Stimulated activated CD8-positive, alpha-beta memory T cell treated with anti-CD3 and anti-CD28 coated beads, Interleukin-12 subunit alpha, Interleukin-12 subunit beta, amount 100 ng/mL, for 4 hours (primary cell): Measurements from ENCODE around the gene SYNPO2.

Experiments
- DNase-seq: peaks from one replicate; pipeline ENCODE4 v3.0.0-alpha.2; 2020; ENCODE audit warnings: low read depth

Gene SYNPO2

DNA sequence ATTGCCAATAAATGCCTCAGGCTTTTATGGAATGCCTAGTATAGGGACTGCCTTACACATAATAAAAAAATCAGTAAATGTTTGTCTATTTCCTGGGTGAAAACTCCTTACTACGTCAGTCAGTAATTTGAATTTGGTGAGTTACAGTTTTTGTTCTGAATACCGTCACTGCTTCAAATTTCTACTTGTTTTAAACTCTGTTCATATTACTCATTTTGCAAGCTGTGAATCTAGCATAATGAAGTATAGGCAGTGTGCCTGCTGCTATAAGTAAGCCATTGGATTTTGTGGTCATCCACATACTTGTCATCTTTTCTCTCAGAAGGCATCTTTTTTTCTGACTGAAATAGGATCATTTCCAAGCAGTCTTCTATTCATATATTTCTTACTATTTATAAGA, 43.1 kb downstream of the SYNPO2 start:
- DNase-seq, result no peak

DNA sequence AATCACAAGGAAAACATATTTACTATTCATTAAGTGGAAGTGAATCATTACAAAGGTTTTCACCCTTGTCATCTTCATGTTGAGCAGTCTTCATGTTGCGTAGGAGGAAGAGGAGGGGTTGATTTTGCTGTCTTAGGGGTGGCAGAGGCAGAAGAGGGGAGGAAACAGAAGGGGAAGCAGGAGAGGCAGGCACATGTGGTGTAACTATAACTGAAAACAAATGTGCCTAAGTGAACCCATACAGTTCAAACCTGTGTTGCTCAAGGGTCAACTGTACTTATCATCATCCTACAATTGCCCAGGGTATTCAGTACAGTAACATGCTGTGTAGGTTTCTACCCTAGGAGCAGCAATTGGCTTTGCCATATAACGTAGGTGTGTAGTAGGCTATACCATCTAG, 47.2 kb downstream of the SYNPO2 start:
- no peak for DNase-seq

GRCh38 chr4:118936406-118936805, 47.8 kb downstream of the SYNPO2 start:
- DNase-seq, result no peak

GRCh38 chr4:118939169-118939783, 50.6 kb downstream of the SYNPO2 start:
- DNase-seq, result no peak

GRCh38 chr4:118941149-118941548, 52.5 kb downstream of the SYNPO2 start:
- DNase-seq, result no peak

DNA sequence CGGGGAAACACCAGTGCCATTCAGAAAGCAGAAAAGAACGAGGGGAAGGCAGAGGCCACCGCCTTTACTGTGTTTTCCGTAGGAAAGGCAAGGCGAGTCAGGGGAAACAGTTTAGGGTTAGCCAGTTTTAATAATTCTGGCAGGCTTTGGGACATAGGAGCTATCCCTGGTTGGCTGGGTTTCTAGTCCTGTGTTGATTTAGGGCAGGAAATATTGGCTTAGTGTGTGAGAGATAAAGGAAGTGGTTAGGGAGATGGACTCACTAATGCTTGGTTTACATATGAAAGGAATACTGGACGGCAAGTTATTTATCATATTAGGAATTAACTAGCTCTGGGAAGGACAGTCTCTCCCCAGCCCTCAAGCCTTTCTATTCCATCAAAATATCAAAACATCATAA, 53.1 kb downstream of the SYNPO2 start:
- DNase-seq, result no peak

GRCh38 chr4:118942465-118942864, 53.8 kb downstream of the SYNPO2 start:
- no peak for DNase-seq

DNA sequence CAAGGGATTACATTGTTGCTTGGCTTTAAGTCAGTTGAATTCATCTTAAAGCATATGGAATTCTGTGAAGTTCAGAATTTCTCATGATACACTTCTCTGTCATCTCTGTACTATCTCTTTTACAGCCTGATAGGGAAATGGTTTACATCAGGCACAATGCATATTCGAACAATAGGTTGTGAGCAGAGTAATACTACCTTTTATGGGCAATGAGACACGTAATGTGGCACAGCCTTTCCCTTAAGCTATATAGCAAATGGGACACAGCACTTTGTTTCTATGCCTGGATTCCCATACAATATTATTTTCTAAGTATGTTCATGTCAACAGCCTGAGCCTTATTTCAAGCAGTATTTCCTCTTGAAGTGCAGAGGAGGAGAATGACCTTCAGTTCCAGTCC, 58.4 kb downstream of the SYNPO2 start:
- DNase-seq, result no peak

DNA sequence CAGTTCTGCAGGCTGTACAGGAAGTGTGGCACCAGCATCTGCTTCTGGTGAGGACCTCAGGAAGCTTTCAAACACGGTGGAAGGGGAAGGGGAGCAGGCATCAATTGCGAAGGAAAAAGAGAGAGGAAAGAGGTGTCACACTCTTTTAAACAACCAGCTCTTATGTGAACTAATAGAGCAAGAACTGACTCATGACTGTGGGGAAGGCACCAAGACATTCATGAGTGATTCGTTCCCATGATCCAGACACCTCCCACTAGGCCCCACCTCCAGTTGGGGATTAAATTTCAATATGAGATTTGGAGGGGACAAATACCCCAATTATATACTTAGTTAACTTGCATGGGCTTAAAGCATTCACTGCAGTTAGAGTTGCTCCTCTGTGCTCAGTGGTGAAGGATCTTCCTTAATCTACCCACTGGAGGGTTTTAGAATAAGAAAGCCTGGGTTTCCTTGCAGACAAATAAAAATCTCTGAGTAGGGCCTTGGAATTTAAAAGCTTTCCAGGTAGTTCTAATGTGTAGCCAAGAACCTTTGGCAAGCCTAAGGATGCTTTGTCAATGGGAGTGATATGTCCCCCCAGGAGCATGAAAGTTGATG, 60.0 kb downstream of the SYNPO2 start:
- DNase-seq, result no peak

DNA sequence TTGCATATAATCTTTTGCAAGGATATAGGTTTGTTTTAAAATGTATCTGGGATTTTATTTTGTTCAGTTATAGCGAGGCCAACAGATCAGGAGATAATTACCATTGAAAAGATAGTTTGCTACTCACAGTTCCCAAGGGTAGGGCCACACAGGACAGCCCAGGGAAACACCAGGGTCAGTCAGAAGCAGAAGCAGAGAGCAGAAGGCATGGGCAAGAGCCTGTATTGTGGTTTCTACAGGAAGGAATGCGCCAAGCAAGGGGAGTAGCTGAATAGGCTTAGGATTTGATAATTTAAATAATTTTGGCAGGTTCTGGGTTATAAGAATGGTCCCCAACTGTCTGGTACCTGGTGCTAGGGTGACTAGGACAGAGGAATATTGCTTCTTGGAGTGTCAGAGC, 61.6 kb downstream of the SYNPO2 start:
- DNase-seq, result no peak

- DNase-seq, result no peak
Measured at GRCh38 chr4:118950929-118951570, 62.4 kb downstream of the SYNPO2 start.

DNA sequence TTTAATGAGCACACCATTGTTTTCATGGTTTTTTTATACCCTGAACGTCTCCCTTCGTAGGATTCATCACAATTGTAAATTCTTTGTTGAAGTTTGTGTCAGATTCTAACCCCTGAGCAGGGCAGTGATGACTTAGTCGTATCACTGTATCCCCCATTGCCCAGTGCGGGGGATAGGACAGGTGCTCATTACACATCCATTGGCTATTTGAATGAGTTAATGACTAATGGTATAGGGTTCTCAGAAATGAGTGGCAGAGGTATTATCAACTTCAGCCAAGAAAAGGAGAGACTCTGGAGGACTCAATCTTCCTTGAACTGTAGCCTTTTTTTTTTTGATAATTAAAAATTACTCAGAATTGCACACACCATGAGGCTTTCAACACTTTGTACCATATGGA, 64.6 kb downstream of the SYNPO2 start:
- no peak for DNase-seq

DNA sequence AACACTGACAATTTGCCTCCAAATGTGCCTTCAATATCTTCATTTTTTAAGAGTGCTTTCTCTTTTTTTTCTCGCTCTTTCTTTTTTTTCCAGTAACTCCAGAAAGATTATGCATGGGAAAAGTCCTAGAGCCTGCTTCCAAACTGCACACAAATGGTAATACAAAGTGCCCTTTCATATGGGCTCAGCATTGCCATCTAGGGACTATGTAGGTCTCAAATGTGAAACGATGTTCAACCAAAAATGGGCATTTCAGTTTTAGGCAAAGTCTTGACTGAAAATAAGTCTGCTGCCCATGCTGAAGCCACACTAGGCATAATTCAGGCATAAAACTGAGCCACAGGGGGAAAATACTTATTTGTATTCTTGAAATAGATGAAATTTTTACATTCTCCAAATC, 65.6 kb downstream of the SYNPO2 start:
- DNase-seq, result no peak

- no peak for DNase-seq
Measured at GRCh38 chr4:118955515-118955914, 66.9 kb downstream of the SYNPO2 start.

GRCh38 chr4:118957722-118958445, 69.2 kb downstream of the SYNPO2 start:
- DNase-seq, result no peak

DNA sequence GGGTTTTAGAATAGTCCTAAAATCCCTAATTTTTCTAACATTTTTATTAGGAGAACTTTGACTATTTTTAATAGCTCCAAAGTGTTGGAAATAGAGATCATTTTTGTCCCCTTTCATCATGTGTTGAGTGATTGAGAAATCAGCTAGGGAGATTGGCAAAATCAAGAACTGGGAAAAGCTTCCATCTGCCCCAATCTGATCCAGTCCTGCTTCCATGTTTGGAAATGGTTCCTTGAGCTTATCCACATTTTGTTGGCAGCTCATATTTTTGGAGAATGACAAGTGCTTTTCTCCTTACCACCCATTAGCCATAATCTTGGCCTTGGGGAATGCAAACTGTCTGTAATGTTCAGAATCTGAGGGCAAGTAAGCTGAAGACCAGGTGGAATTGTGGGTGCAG, 73.9 kb downstream of the SYNPO2 start:
- DNase-seq, result no peak

DNA sequence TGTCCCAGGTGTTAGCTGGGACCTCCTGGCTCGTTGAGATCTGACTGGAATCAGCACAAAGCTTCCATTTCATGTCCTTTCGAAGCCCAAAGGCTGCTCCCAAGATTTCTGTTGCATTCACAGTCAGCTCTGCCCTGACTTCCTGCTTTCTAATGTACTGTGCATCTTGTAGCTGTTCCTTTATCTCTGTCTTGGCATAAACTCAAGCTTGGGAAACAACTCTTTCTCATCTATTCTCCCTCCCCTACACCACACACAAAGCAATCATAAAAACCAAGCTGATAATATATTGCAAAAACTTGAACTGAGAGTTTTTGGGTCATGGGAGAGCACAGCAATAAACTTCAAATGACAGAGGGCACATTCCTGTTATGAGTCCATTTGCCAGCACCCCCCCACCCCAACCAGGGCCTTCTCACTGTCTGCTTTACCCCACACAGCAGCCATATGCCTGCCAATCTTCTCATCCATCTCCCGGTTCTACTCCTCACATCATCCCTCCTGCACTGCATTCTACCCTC, 76.3 kb downstream of the SYNPO2 start:
- no peak for DNase-seq

DNA sequence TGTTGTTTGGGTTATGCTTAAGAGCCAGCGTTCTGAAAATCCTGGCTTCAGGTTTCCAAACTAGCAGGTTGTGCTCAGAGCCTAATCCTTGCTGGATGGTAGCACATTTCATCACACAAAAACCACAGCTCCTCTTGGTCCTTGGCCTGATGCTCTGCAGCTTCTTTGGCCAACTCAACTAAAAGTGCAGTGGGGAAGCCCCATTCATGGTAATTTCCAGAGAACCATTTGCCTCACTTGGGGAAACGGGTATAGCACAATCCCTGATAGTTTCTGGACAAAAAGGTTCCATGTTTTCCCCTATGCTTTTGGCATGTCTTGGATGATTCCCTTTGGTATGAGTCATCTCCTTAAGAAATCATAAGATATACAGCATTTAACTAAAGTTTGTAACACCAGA, 78.7 kb downstream of the SYNPO2 start:
- no peak for DNase-seq

DNA sequence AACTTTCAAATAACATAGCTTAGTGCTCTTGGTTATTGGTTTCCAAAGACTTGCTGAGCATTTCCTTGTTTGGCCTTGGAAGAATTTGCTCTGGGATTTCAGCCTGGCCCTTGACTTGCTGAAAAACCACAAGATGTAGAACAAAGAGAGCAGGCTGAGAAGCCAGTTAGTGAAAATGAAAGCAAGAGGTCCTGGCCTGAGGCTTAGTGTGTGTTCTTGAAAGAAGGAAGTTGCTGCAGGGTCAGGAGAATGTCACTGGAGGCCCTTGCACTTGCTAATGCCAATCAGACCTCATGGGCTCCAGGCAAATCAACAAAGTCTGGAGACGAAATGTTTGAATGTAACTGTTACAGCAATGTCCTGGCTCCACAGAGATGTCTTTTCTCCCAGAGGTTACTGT, 79.4 kb downstream of the SYNPO2 start:
- DNase-seq, result no peak

GRCh38 chr4:118968813-118969212, 80.2 kb downstream of the SYNPO2 start:
- no peak for DNase-seq

DNA sequence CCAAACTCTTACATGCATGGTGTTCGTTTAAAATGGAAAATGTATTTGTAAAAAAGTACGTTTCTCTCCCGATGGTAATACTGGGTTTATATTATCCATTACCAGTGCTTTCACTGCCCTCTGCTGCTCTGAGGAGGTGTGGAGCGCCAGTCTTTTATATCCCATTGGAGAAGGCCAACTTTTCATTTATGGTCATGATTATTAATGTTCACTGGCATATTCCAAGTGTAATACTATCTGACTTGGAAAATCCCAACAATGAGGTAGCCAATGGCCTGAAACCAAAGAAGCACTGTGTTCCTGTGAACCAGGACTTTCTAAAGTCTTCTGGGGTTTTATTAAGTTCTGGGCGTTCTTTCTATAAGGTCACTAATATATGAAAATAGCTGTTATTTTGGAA, 80.7 kb downstream of the SYNPO2 start:
- no peak for DNase-seq

DNA sequence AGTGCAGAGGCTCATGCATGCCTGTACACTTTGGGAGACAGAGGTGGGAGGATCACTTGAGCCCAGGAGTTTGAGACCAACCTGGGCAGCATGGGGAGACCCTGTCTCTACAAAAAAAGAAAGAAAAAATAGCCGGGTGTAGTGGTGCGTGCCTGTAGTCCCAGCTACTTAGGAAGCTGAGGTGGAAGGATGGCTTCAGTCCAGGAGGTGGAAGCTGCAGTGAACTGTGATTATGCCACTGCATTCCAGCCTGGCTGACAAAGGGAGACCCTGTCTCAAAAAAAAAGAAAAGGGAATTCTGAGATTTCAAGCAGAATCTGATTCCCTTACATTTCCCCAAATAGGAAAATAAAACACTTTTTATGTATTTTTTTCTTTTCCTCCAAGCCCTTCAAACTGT, 83.5 kb downstream of the SYNPO2 start:
- no peak for DNase-seq

DNA sequence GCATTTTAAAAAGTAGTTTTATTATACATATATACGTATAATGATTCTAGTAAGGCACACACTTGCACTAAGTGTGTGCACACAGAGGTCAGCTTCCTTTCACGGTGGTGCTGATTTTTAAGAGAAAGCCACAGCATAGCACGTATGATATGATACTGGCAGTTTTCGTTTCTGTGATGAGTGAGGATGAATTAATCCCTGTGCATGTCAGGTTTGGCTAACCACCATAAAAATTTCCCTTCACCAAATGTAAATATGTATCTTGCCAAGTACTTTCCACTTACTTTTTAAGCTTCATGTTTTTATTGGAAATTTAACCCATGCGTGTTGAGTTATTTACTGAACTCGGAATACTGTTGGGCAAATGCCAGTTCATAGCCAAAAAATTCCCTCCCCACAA, 84.6 kb downstream of the SYNPO2 start:
- no peak for DNase-seq
